ENCODE results near the gene PEMT.
A peak's percentile ranks its signal among the peaks of the same experiment; 100 is the strongest.
"Not testable (repeated sequence)": the region's sequence is repeated elsewhere in the genome, so short reads cannot be mapped to it uniquely, and the experiment has no call there.

The PEMT gene, protein sequence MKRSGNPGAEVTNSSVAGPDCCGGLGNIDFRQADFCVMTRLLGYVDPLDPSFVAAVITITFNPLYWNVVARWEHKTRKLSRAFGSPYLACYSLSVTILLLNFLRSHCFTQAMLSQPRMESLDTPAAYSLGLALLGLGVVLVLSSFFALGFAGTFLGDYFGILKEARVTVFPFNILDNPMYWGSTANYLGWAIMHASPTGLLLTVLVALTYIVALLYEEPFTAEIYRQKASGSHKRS

DNA sequence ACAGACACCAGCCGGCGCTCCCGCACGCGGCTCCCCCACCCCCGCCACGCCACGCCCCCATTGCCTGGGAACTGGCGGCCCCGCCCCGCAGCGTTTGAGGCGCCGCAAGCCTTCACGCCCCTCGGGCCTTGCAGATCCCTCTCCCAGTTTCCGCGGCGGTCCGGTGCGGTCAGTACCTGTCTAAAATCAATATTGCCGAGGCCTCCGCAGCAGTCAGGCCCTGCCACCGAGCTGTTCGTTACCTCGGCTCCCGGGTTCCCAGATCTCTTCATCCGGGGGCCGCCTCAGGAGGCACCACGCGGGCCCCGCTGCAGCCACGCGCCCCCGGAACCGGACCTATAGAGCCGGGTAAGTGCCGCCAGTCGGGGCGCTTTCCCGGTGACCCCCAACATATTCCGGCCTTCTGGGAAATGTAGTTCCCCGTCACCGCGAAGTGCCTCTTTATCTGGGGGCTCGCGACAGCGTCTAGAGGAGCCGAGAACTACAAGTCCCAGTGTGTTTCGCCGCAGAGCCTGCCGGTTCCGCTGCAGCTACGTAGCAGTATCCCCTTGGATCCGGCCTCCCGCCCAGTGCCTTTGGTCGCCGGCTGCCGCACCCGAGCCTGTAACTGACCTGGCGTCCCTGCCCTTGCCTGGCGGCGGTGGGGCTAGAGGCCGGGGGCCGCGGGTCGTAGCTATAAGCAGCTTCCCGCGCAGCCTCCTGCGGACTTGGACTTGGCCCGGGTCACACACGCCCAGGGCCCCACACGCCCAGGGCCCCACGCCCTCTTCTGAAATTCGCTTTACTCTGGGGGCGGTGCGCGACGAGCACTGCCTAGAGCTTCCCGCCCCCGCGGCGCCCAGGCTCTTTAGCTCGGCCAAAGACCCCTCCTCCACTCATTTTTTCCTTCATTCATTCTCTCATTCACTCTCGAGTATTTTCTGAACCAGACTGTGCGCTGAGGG, at the start of gene PEMT:
Gene PEMT (minus strand): TSS at position 354 of the 944 bp plus-strand sequence. CDS start 82 bp downstream, at position 272.
- H3K36me3 Mint-ChIP-seq: no peaks in the 10 kb centered on the region
- no peaks in the 10 kb centered on the region for H3K9me3 Mint-ChIP-seq
- H3K27ac Mint-ChIP-seq: peak within 1 kb of the TSS; percentile 87
- peaks cover 23% of the 10 kb centered on the region for H3K4me1 Mint-ChIP-seq
- peak; percentile 86 to 97 for DNase-seq (ENCODE audit: low spot score in 2 of 2)
- peak; percentile 95 for ATAC-seq
- H3K4me3 Mint-ChIP-seq: peak within 1 kb of the TSS; percentile 83

DNA sequence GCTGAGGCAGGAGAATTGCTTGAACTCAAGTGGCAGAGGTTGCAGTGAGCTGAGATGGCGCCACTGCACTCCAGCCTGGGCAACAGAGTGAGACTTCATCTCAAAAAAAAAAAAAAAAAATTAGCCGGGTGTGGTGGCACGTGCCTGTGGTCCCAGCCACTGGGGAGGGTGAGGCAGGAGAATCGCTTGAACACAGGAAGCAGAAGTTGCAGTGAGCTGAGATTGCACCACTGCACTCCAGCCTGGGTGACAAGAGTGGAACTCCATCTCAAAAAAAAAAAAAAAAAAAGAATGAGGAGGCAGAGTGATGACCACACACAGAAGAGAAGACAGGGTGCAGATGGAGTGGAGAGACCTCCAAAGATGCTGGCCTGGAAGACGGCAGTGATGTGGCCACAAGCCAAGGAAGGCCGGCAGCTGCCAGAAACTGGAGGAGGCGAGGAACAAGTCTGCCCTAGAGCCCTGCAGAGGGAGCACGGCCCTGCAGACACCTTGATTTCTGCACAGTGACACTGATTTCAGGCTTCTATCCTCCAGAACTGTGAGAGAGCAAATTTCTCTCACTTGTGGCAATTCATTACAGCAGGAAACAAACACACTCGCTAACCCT, 48.3 kb upstream of the PEMT start:
- H3K4me3 Mint-ChIP-seq; ATAC-seq; H3K27ac Mint-ChIP-seq; H3K36me3 Mint-ChIP-seq; H3K9me3 Mint-ChIP-seq; DNase-seq (ENCODE audit: low spot score in 2 of 2); H3K4me1 Mint-ChIP-seq: not testable (repeated sequence)

DNA sequence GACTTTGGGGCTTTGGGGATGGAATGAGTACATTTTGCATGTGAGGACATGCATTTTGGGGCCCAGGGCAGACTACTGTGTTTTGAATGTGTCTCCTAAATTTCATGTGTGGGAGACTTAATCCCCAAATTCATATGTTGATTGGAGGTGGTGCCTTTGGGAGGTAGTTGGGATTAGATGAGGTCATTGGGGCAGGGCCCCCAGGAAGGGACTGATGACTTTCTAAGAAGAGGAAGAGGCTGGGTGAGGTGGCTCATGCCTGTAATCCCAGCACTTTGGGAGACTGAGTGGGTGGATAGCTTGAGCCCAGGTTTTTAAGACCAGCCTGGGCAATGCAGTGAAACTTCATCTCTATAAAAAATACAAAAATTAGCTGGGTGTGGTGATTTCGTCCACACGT, 47.0 kb upstream of the PEMT start:
- H3K27ac Mint-ChIP-seq: no peak overlapping the region
- H3K36me3 Mint-ChIP-seq: no peaks in the 10 kb centered on the region
- H3K4me3 Mint-ChIP-seq: no peak overlapping the region
- no peaks in the 10 kb centered on the region for H3K9me3 Mint-ChIP-seq
- ATAC-seq: no peak
- DNase-seq (ENCODE audit: low spot score in 2 of 2): no peak
- H3K4me1 Mint-ChIP-seq: no peaks in the 10 kb centered on the region

DNA sequence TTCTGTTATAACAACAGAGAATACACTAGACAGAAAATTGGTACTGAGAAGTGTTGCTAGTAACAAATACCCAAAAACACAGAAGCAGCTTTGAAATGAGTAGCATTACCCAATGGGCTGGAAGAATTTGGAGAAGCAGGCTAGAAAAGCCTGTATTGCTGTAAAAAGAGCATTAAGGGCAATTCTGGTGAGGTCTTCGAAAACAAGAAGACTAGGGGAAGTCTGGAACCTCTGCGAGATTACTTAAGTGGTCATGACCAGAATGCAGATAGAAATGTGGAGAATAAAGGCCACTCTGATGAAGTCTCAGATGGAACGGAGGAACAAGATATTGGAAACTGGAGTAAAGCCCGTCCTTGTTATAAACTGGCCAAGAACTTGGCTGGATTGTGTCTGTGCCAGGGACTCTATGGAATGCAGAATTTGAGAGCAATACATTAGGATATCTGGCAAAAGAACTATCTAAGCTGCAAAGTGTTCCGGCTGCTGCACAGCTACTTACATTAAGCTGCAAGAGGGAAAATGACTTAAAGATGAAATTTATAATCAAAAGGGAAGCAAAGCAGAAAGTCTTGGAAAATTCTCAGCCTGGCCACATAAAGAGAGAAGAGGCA, 44.9 kb upstream of the PEMT start:
- H3K4me3 Mint-ChIP-seq: no peak overlapping the region
- H3K27ac Mint-ChIP-seq: no peak overlapping the region
- no peaks in the 10 kb centered on the region for H3K36me3 Mint-ChIP-seq
- H3K4me1 Mint-ChIP-seq: no peaks in the 10 kb centered on the region
- ATAC-seq (no peak), DNase-seq (ENCODE audit: low spot score in 2 of 2) (no peak)
- no peaks in the 10 kb centered on the region for H3K9me3 Mint-ChIP-seq

DNA sequence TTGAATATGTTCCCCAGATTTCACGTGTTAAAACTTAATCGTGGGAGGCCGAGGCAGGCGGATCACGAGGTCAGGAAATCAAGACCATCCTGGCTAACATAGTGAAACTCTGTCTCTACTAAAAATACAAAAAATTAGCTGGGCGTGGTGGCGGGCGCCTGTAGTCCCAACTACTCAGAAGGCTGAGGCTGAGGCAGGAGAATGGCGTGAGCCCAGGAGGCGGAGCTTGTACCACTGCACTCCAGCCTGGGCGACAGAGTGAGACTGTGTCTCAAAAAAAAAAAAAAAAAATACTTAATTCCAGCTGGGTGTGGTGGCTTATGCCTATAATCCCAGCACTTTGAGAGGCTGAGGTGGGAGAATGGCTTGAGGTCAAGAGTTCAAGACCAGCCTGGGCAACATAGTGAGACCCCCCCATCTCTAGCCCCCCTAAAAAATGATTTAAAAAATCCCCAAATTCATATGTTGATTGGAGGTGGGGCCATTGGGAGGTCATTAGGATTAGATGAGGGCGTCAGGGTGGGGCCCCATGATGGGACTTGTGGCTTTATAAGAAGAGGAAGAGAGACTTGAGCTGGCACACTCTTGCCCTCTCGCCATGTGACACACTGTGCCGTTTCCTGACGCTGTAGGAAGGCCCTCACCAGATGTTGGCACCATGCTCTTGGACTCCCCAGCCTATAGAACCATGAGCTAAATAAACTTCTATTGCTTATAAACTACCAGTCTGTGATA, 44.2 kb upstream of the PEMT start:
- not testable (repeated sequence) for ATAC-seq; H3K36me3 Mint-ChIP-seq; H3K4me1 Mint-ChIP-seq; DNase-seq (ENCODE audit: low spot score in 2 of 2); H3K9me3 Mint-ChIP-seq; H3K4me3 Mint-ChIP-seq; H3K27ac Mint-ChIP-seq

DNA sequence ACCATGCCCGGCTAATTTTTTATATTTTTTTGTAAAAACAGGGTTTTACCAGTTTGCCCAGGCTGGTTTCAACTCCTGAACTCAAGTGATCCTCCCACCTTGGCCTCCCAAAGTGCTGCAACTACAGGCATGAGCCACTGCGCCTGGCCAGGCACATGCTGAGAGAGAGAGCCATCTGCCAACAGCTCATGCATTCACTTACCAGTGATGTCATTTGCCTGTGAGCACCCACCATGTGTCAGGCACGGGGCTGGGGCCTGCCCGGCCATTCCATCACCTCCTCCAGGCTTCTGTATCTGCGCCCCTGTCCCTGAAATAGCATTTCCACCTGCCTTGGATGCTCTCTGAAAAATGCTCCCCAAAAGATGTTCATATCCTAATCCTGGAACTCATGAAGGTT, 43.6 kb upstream of the PEMT start:
- ATAC-seq (no peak), DNase-seq (ENCODE audit: low spot score in 2 of 2) (no peak)
- Mint-ChIP-seq H3K4me3 (no peak overlapping the region), H3K36me3 (no peaks in the 10 kb centered on the region), H3K27ac (no peak overlapping the region), H3K9me3 (no peaks in the 10 kb centered on the region), H3K4me1 (no peaks in the 10 kb centered on the region)

DNA sequence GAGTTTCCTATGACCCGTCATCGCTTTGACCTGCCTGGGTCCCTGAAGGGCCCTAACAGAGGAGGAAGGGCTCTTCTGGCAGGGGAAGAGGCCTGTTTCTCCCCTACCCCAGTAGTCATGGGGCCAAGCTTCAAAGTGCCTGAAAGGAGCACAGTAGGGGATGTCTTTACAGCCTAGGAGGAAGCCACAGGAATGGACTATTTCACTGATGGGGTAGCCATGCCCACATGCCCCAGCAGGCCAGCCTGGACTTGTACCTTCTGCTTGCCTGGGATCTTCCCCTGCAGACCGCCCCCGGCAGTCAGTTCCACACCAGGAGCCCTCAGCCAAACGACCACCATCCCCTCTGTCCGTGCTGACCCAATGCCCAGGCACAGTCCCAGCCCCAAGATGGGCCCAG, 41.8 kb upstream of the PEMT start:
- no peak overlapping the region for H3K4me3 Mint-ChIP-seq
- H3K9me3 Mint-ChIP-seq: no peaks in the 10 kb centered on the region
- H3K4me1 Mint-ChIP-seq: peaks cover 13% of the 10 kb centered on the region
- no peak for DNase-seq (ENCODE audit: low spot score in 2 of 2)
- peaks cover 5% of the 10 kb centered on the region for H3K36me3 Mint-ChIP-seq
- no peak for ATAC-seq
- H3K27ac Mint-ChIP-seq: peak overlapping the region; percentile 16

DNA sequence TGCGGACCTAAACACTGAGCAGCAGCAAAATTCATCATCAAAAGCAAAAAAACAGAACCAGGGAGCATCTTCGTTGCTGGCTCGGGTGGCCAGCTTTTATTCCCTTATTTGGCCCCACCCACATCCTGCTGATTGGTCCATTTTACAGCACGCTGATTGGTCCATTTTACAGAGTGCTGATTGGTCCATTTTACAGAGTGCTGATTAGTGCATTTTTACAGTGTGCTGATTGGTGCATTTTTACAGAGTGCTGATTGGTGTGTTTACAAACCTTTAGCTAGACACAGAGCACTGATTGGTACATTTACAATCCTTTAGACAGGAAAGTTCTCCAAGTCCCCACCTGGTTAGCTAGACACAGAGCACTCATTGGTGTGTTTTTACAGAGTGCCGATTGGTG, 41.2 kb upstream of the PEMT start:
- H3K4me1 Mint-ChIP-seq: peaks cover 13% of the 10 kb centered on the region
- H3K27ac Mint-ChIP-seq; H3K4me3 Mint-ChIP-seq; H3K36me3 Mint-ChIP-seq; H3K9me3 Mint-ChIP-seq; ATAC-seq; DNase-seq (ENCODE audit: low spot score in 2 of 2): not testable (repeated sequence)

DNA sequence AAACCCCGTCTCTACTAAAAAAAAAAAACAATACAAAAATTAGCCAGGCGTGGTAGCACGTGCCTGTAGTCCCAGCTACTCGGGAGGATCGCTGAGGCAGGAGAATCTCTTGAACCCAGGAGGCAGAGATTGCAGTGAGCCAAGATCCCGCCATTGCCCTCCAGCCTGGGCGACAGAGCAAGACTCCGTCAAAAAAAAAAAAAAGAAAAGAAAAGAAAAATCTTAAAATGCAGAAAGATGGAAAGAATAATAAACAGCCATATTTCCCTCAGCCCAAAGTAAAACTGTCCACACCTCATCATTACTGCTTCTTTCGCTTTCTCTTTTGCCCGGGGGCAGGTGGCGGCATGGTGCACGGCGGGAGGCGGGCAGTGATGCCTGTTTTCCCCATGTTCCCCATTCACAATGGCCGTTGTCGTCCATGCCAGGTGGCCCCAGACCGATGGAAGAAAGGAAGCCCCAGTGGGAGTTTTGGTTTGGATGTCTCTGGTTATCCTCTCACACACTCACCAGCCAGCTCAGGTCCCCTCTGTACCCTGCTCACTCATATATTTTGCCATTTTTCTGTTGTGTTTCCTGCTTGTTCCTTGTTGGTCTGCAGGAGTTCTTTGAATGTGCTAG, 37.0 kb upstream of the PEMT start:
- ATAC-seq: peak; percentile 81
- peak; percentile 16 to 68 for DNase-seq (ENCODE audit: low spot score in 2 of 2)
- H3K4me1 Mint-ChIP-seq: peaks cover 13% of the 10 kb centered on the region

DNA sequence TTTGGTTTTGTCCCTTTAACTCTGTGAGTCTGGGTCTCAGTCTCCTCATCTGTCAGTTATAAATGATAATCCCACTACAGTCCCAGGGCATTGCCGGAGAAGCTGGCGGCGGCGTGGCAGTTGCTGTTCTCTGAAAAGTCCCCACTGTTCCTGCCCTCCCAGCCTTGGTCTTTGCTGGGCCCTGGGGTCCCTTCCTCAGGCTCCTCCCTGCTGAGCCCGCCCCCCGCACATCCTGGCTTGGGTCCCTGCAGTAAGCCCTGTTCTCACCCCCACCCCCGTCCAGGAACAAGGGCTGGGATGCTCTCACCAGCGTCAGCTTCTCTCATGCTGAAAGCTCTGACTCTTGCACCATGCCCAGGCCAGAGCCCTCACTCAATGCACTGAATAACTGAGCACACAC, 35.3 kb upstream of the PEMT start:
- no peak overlapping the region for H3K4me3 Mint-ChIP-seq

More for the DNA sequence above, 37.0 kb upstream of the PEMT start:
- Mint-ChIP-seq H3K9me3 (no peaks in the 10 kb centered on the region), H3K4me3 (peak overlapping the region; percentile 72), H3K36me3 (peaks cover 5% of the 10 kb centered on the region), H3K27ac (peak overlapping the region; percentile 90)

DNA sequence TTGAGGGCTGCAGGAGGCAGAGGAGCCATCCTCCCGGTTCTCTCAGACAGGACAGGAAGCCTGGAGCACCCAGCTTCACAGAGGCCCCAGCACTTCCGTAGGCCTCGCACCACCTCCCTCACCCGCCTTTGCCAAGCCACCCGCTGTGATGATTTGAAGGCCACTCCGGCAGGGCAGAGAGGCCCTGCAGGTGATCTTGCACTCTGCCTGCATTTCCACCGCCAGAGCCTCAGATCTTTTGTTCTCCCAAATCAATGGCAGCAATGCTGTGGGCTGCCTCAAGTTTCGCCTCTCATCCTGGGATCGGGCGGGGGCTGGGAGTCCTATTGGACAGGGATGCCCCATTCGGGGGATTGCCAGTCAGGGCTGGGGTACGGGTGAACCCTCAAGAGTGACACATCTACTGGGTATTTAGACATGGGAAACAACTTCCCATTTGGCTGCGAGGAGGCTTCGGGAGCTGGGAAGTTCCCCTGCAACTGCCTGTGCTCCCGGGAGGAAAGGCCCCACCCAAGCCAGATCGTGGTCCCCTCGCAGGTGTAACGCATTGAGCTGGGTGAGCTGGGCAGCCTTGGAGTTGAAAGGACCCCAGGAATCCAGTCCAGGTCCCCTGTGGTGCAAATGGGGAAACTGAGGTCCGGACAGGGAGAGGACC, 34.8 kb upstream of the PEMT start:
- Mint-ChIP-seq H3K9me3 (no peaks in the 10 kb centered on the region), H3K4me1 (peaks cover 13% of the 10 kb centered on the region), H3K36me3 (peaks cover 5% of the 10 kb centered on the region), H3K4me3 (no peak overlapping the region), H3K27ac (no peak overlapping the region)
- ATAC-seq (no peak), DNase-seq (ENCODE audit: low spot score in 2 of 2) (no peak)

More for the DNA sequence above, 35.3 kb upstream of the PEMT start:
- DNase-seq (ENCODE audit: low spot score in 2 of 2) (no peak), ATAC-seq (no peak)
- no peak overlapping the region for H3K27ac Mint-ChIP-seq
- H3K36me3 Mint-ChIP-seq: peaks cover 5% of the 10 kb centered on the region
- no peaks in the 10 kb centered on the region for H3K9me3 Mint-ChIP-seq
- H3K4me1 Mint-ChIP-seq: peaks cover 13% of the 10 kb centered on the region

DNA sequence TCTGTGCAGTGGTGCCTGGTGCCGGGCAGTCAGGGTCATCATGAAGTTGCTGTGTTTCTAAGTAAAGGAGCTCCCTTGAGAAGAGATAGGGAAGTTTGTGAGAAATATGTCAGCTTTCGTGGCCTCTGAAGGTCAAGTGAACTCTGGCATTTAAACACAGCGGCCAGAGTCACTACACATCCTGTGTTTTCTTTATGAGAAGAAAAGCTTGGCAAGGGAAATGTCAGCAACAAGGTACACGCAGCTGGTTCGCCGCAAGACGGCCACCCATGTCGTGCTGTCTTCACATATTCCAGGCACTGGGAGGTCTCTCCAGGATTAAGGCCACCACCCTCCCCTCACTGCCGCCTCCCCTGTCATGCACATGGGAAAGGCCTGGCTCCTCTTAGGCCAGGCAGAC, 33.2 kb upstream of the PEMT start:
- Mint-ChIP-seq H3K4me3 (no peak overlapping the region), H3K36me3 (peaks cover 5% of the 10 kb centered on the region), H3K4me1 (peaks cover 13% of the 10 kb centered on the region), H3K9me3 (no peaks in the 10 kb centered on the region), H3K27ac (no peak overlapping the region)
- no peak for DNase-seq (ENCODE audit: low spot score in 2 of 2)
- ATAC-seq: no peak

DNA sequence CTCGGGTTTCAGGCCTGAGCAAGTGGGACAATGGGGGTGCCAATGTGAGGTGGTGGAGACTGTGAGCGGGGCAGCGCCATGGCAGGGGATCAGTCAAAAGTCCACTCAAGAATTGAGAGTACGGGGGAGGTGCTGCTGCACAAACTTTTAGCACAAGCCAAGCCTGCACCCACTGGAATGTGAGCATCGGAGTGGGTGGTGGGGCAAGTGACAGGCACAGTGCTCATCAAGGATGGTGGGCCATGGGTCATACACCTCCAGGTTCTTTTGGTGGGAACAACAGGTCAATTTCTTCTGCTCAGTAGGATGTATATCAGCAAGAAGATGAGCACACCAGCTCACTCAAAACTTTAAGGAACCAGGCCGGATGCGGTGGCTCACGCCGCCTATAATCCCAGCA, 32.4 kb upstream of the PEMT start:
- Mint-ChIP-seq H3K4me1 (peaks cover 6% of the 10 kb centered on the region), H3K4me3 (no peak overlapping the region), H3K36me3 (peaks cover 5% of the 10 kb centered on the region), H3K9me3 (no peaks in the 10 kb centered on the region), H3K27ac (no peak overlapping the region)
- DNase-seq (ENCODE audit: low spot score in 2 of 2) (no peak), ATAC-seq (no peak)

DNA sequence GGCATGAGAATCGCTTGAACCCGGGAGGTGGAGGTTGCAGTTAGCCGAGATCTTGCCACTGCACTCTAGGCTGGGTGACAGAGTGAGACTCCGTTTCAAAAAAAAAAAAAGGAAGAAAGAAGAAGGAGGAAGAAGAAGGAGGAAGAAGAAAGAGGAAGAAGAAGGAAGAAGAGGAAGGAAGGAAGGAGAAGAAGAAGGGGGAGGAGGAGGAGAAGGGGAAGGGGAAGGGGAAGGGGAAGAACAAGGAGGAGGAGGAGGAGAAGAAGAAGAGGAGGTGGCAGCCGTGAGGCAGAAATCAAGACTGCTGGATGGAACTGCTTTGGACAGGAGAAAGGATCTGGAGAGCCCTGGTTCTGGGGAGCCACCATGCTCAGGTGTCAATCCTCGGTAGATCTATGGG, 29.7 kb upstream of the PEMT start:
- no peak overlapping the region for H3K27ac Mint-ChIP-seq
- H3K4me1 Mint-ChIP-seq: no peaks in the 10 kb centered on the region
- no peak overlapping the region for H3K4me3 Mint-ChIP-seq
- ATAC-seq (no peak), DNase-seq (ENCODE audit: low spot score in 2 of 2) (no peak)
- no peaks in the 10 kb centered on the region for H3K9me3 Mint-ChIP-seq
- H3K36me3 Mint-ChIP-seq: no peaks in the 10 kb centered on the region

Data from stimulated activated effector memory CD8-positive, alpha-beta T cell treated with anti-CD3 and anti-CD28 coated beads, Interleukin-12 subunit alpha, Interleukin-12 subunit beta, amount 100 ng/mL, for 72 hours (primary cell).